DMS53 treated with DMSO at 0.1 percent for 48 hours (cell line): ENCODE data around the gene SEMA5A.

Source experiments
- DNase-seq: peaks from one replicate; lab custom pipeline; 2025; ENCODE audit not compliant: unreplicated experiment; lab: John Stamatoyannopoulos, UW

The SEMA5A gene

GRCh38 chr5:9483243-9483642 lies 62.6 kb downstream of the SEMA5A start:
- DNase-seq = no peak

DNA sequence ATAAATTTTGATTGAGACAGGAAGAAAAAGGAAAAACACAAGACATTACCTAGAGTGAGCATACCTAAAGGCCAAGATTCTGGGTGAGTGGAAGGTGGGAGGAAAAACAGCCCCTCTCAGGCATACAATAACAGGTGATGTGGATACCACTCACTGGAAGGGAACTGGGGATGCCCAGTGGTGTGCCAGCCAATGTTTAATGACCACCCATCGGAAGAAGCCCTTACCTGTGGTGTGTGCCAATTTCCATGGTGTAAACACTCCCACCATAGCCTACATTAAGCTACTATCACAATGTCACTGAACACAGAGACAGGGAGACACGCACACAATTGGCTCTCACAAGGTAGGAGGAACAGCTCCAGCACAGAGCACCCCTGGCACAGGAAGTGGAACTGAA lies 63.5 kb downstream of the SEMA5A start:
- DNase-seq = no peak

GRCh38 chr5:9480499-9480898 lies 65.4 kb downstream of the SEMA5A start:
- DNase-seq = no peak

- no peak for DNase-seq
Measured at GRCh38 chr5:9479990-9480389, 65.9 kb downstream of the SEMA5A start.

DNA sequence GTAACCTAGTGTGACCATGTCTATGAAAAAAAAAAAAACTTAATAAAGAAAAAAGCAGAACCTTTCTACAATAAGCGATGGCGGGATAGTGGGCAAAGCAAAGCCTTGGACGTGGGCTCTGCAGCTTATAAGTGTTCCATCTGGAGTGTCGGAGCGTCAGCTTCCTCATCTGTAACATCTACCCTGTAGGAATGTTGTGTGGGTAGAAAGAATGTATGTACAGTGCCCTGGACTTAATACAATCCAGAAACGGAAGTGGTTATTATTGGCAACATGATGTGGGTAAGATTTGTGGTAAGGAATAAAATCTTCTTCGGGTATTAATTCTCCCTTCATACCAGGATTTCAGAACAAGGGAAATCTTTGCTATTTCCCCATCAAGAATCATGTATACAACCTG lies 66.5 kb downstream of the SEMA5A start:
- DNase-seq = no peak

DNA sequence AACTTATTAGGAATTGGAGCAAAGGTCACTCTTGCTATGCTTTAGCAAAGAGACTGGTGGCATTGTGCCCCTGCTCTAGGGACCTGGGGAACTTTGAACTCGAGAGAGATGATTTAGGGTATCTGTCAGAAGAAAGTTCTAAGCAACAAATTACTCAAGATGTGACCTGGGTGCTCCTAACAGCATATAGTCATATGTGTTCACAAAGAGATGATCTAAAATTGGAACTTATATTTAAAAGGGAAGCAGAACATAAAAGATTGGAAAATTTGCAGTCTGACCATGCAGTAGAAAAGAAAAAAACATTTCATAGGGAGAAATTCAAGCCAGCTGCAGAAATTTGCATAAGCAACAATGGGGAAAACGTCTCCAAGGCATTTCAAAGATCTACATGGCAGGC lies 68.3 kb downstream of the SEMA5A start:
- DNase-seq = no peak

DNA sequence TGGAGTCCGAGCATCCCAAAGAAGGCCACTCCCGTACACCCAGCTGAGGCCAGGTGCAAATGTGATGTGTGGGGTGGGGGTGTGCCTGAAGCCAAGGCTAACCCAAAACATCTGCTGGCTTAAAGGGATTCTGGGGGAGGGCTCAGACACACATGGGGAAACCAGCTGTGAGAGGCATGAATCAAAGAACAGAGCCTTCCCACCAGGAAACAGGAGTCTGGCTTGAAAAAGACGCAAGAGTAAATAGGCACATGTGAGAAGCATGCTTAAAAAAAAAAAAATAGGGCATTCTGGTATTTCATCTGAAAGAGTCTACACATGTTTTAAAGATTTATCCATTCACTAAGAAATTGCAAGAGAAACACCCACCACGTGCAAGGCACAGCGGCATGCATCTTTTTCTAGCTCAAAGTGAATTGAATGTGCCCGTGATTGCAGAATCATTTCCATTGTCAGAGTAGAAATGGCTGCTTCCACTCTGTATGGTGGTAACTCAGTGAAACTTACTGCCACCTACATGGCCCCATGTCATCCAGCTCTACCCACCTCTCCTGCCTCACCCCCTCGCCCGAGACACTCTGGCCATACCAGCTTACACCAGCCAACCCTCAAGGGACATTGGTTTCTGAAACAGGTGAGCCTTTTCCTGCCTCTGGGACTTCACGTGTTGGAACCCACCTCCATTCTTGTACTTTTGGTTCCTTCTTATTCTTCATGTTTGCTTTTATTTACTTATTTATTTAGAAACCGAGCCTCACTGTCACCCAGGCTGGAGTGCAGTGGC lies 71.5 kb downstream of the SEMA5A start:
- no peak for DNase-seq

DNA sequence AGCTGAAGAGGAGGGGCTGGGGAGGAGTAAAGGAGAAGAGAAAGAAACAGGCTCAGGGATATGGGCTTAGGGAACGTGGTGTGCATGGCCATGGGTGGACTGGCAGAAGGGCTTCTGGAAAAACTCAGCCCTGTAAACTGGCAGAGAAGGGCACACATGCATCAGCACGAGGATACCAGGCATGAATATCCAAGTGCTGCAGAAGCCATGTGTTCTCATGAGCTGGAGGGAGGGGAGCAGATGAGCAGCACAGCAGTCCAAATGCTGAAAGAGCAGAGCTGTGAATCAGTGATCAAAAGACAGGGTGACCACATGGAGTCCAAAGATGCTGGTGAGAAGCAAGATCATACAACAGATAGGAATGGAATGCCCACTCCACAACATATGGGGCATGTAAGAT lies 72.3 kb downstream of the SEMA5A start:
- DNase-seq = no peak

- DNase-seq = no peak
Measured at GRCh38 chr5:9470410-9470809, 75.5 kb downstream of the SEMA5A start.

DNA sequence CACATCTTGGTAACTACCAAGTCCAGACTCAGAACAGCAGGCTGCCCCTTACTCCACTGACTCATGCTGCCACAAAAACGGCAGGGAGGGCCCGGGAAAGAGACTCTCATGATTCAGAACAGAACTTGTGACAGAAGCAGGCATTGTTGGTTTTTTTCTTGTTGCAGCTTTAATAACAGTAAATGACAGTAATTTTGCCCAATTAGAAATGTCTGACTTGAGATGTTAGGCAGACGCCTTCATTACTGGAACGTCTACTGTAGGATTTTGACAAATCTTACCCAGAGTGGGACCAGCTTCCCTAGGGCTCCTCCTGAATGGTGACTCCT lies 77.9 kb downstream of the SEMA5A start:
- DNase-seq = no peak

DNA sequence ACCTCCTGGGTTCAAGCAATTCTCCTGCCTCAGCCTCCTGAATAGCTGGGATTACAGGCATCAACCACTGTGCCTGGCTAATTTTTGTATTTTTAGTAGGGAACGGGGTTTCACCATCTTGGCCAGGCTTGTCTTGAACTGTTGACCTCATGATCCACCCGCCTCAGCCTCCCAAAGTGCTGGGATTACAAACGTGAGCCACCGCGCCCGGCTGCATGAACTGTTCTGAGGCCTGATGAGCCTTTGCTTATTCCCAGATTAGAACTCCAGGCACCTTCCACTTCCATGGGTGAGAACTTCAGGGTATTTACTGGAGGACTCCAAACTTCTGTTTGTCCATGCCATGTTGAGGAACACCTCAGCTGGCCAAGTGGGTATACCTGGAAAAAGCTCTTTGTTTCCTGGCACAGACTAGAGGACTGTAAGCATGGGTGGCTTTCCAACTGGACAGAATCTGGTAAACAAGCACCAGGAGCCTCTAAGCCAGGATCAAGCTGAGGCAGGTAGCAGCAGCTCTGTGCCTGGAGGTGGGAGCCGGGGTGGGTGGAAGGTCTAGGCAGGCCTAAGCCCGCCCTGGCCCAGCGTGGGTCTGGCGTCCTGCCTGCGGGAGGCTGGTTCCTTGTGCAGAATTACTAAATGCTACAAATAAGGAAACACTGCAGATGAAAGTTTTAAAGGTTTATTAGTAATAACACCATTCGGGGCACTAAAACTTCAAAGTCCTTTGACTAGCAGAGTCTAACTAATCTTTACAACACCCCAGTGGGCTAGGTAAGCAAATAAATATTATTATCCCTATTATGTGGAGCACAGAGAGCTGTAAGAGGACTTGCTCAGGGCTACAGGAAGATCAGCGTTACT lies 78.4 kb downstream of the SEMA5A start:
- no peak for DNase-seq

DNA sequence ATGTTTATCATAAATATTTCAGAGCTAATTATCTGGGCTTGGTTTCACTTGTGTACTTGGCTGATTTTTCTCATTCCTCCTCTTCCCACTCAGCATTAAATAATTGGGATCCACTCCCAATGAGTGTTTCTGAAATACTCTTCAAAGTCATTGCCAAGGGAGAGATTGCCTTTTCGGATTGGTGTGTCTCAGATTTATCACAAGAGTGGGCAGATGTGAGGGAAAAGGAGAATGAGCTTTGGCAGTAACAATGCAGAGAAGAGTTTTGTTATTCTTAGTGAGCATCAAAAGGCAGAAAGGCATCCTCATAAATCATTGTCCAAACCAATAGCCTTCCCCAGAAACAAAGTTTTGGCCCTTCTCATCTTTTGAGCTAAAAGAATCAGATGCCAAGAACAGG lies 79.2 kb downstream of the SEMA5A start:
- DNase-seq = no peak

- no peak for DNase-seq
Measured at GRCh38 chr5:9464478-9464877, 81.4 kb downstream of the SEMA5A start.

GRCh38 chr5:9462109-9462508 lies 83.8 kb downstream of the SEMA5A start:
- no peak for DNase-seq

DNA sequence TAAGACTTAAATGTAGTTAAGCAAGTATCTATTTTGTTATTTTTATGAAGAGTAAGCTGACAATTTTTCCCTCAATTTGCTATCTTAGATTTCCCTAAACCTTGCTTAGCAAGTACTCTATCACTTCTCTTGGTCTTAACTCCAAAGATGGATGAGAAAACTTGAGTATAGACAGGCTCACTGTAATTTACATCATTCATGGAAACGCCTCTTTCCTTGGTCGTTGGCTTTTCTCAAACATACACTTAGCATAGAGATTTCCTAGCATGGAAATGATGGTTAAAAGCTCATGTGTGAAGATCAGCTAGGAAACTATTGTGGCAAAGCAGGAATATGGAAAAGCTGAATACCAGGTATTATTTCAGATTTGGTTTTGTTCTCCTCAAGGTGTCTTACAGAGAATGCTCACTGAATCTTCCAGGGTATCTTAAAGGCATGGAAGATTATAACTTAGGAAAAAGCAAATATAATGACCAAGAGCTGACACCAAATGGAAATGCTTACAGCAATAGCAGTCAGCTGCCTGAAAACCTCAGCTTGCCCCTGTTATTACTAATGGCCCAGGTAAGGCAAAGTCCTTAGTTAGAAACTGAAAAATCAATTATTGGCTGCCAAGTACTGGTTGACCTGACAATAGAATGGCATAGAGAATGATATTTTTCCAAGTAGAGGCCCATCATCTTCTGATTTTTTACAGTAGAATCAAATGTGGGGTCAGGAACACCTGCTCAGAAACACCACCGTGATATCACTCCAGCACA lies 84.8 kb downstream of the SEMA5A start:
- DNase-seq = no peak

DNA sequence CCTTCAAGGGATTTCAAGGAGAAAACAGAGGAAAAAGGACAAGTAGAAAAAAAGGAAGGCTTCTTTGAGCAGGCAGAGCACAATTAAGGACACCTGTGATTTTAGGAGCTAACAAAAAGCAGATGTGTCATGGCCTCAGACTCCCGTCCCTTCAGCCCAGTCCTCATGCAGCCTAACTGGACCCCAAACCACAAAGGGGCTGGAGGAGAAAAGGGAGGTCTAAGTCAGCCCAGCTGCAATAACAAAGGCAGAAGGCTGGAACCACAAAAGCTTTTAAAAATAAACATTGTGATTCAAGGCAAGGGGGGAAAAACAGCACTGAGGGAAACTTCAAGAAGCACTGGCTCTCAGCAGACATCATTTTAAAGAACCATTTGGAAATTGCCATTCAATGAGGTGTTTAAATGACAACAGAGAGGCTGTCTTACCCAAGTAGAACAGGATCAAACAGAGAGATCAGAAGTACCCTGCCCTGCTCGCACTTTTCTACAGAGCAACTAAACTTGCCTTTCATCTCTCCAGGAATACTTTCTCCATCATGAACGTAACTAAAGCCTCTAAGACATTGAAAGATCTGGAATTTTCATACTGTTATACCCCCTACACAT lies 89.3 kb downstream of the SEMA5A start:
- DNase-seq = no peak

GRCh38 chr5:9455826-9456434 lies 89.9 kb downstream of the SEMA5A start:
- DNase-seq = no peak

- DNase-seq = no peak
Measured at GRCh38 chr5:9454491-9454890, 91.4 kb downstream of the SEMA5A start.

DNA sequence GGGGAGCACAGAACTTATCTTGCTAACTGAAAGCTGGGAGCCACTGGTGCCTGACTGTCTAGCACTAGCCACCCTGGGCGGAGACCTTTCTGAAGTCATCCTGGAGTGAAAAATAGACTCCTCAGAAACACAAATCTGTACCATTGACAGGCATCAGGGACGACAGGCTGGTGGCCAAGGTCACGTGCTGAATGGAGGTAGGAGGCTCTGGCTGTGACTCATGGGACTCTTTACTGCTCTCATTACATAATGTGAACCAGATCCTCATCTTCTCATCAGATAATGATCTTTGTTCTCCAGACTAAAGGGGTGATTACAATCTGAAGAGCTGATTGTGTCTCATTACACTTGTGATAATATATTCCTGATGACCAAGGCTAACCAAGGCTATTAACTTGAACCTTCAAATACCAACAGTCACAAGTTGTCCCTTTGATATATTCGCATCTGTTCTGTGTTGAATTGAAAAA lies 91.8 kb downstream of the SEMA5A start:
- DNase-seq = no peak

- no peak for DNase-seq
Measured at GRCh38 chr5:9453480-9454011, 92.3 kb downstream of the SEMA5A start.

- DNase-seq = no peak
Measured at GRCh38 chr5:9452181-9452580, 93.7 kb downstream of the SEMA5A start.
